H9 (cell line): ENCODE measurements around the gene ARHGEF2. TPM values are rescaled to one million over a fixed set of nuclear protein-coding genes. Genes with fewer than 3 reads are reported as not detected.

Experiments
- DNase-seq: peaks from one replicate; pipeline ENCODE4 v3.0.0-alpha.2; 2017
- H2AFZ ChIP-seq: one replicate; pipeline ENCODE4 v1.6.1; 2013; ENCODE audit warnings: mild to moderate bottlenecking, low read length, control low read depth, moderate library complexity
- H2AK5ac ChIP-seq: 2 replicates; pipeline ENCODE4 v1.6.1; 2013; ENCODE audit warnings: low read length, control low read depth, mixed read lengths; ENCODE audit not compliant: insufficient read length
- H2BK120ac ChIP-seq: one replicate; pipeline ENCODE4 v1.6.1; 2013; ENCODE audit warnings: low read depth, mild to moderate bottlenecking, low read length, control low read depth, inconsistent platforms; ENCODE audit not compliant: poor library complexity, severe bottlenecking
- H2BK12ac ChIP-seq: 2 replicates; pipeline ENCODE4 v1.6.1; 2013; ENCODE audit warnings: low read length, control low read depth, mixed read lengths, low read depth; ENCODE audit not compliant: insufficient read length
- H2BK15ac ChIP-seq: 2 replicates; pipeline ENCODE4 v1.6.1; 2013; ENCODE audit warnings: low read depth, low read length, control low read depth
- H2BK20ac ChIP-seq: one replicate; pipeline ENCODE4 v1.6.1; 2013; ENCODE audit warnings: low read depth, mild to moderate bottlenecking, low read length, control low read depth, inconsistent platforms; ENCODE audit not compliant: poor library complexity, severe bottlenecking
- H2BK5ac ChIP-seq: 2 replicates; pipeline ENCODE4 v1.6.1; 2013; ENCODE audit warnings: low read length, control low read depth, mixed read lengths; ENCODE audit not compliant: insufficient read length
- H3K14ac ChIP-seq: 2 replicates; pipeline ENCODE4 v1.6.1; 2013; ENCODE audit warnings: low read length, control low read depth; ENCODE audit not compliant: insufficient read depth
- H3K18ac ChIP-seq: 2 replicates; pipeline ENCODE4 v1.6.1; 2013; ENCODE audit warnings: low read depth, mild to moderate bottlenecking, mixed read lengths, low read length, control low read depth; ENCODE audit not compliant: insufficient read length
- H3K23ac ChIP-seq: 2 replicates; pipeline ENCODE4 v1.6.1; 2013; ENCODE audit warnings: low read length, control low read depth, mixed read lengths, low read depth; ENCODE audit not compliant: insufficient read length
- H3K23me2 ChIP-seq: 2 replicates; pipeline ENCODE4 v1.6.1; 2013; ENCODE audit warnings: low read depth, mild to moderate bottlenecking, mixed read lengths, low read length, control low read depth; ENCODE audit not compliant: insufficient read length, poor library complexity, severe bottlenecking
- H3K27ac ChIP-seq: 2 replicates; pipeline ENCODE4 v1.5.1; 2013; ENCODE audit warnings: low read length, control low read depth, mixed read lengths, low read depth; ENCODE audit not compliant: insufficient read length
- H3K27me3 ChIP-seq: 2 replicates; pipeline ENCODE4 v1.6.1; 2013; ENCODE audit warnings: low read length, control low read depth, inconsistent platforms; ENCODE audit not compliant: insufficient read depth
- H3K4ac ChIP-seq: 2 replicates; pipeline ENCODE4 v1.6.1; 2013; ENCODE audit warnings: low read depth, mild to moderate bottlenecking, control low read depth, inconsistent platforms, low read length, moderate library complexity
- H3K4me1 ChIP-seq: 2 replicates; pipeline ENCODE4 v1.6.1; 2013; ENCODE audit warnings: low read length, control low read depth, inconsistent platforms; ENCODE audit not compliant: insufficient read depth
- H3K4me2 ChIP-seq: 2 replicates; pipeline ENCODE4 v1.6.1; 2013; ENCODE audit warnings: low read length, control low read depth, mixed read lengths; ENCODE audit not compliant: insufficient read length, insufficient read depth
- H3K56ac ChIP-seq: 2 replicates; pipeline ENCODE4 v1.6.1; 2013; ENCODE audit warnings: low read depth, mild to moderate bottlenecking, mixed read lengths, low read length, control low read depth; ENCODE audit not compliant: insufficient read length
- H3K79me1 ChIP-seq: 2 replicates; pipeline ENCODE4 v1.6.1; 2013; ENCODE audit warnings: low read depth, mild to moderate bottlenecking, moderate library complexity, low read length, control low read depth, inconsistent platforms; ENCODE audit not compliant: insufficient read depth, poor library complexity, severe bottlenecking
- H3K79me2 ChIP-seq: 2 replicates; pipeline ENCODE4 v1.6.1; 2013; ENCODE audit warnings: low read length, control low read depth, inconsistent platforms; ENCODE audit not compliant: insufficient read depth
- H3K9ac ChIP-seq: 2 replicates; pipeline ENCODE4 v1.6.1; 2013; ENCODE audit warnings: low read length, control low read depth, mixed read lengths; ENCODE audit not compliant: insufficient read length; ENCODE audit errors: extremely low read depth
- H3K9me3 ChIP-seq: one replicate; pipeline ENCODE4 v1.6.1; 2013; ENCODE audit warnings: low read depth, low read length, inconsistent platforms; ENCODE audit not compliant: control insufficient read depth
- H3T11ph ChIP-seq: one replicate; pipeline ENCODE4 v1.6.1; 2013; ENCODE audit warnings: mild to moderate bottlenecking, low read length, control low read depth, inconsistent platforms
- H4K20me1 ChIP-seq: one replicate; pipeline ENCODE4 v1.6.1; 2013; ENCODE audit not compliant: control insufficient read depth, insufficient read length, insufficient read depth
- H4K5ac ChIP-seq: 2 replicates; pipeline ENCODE4 v1.6.1; 2013; ENCODE audit warnings: low read depth, mild to moderate bottlenecking, mixed read lengths, low read length, control low read depth; ENCODE audit not compliant: insufficient read length
- H4K8ac ChIP-seq: replicated peaks from 2 replicates; pipeline ENCODE4 v1.6.1; 2013; ENCODE audit warnings: low read length, control low read depth, mixed read lengths, low read depth; ENCODE audit not compliant: insufficient read length
- H4K91ac ChIP-seq: 2 replicates; pipeline ENCODE4 v1.6.1; 2013; ENCODE audit warnings: low read depth, mild to moderate bottlenecking, moderate library complexity, mixed read lengths, low read length, control low read depth; ENCODE audit not compliant: insufficient read length
- H3K27ac Mint-ChIP-seq, 3 experiments: 2 replicates in 2 of 3; 3 replicates in 1 of 3; pipeline ENCODE4 v1.8.0; 2020 to 2021; ENCODE audit warnings: mixed read lengths in 3 of 3, mild to moderate bottlenecking in 1 of 3, moderate library complexity in 1 of 3
- H3K27me3 Mint-ChIP-seq: 2 replicates; pipeline ENCODE4 v1.8.0; 2021; ENCODE audit warnings: low read depth, mild to moderate bottlenecking, moderate library complexity, mixed read lengths
- H3K36me3 Mint-ChIP-seq, 3 experiments: 2 replicates in 2 of 3; 3 replicates in 1 of 3; pipeline ENCODE4 v1.8.0; 2020 to 2021; ENCODE audit warnings: low read depth in 3 of 3, mixed read lengths in 3 of 3; ENCODE audit not compliant: insufficient read depth in 1 of 3
- H3K4me1 Mint-ChIP-seq, 2 experiments: 2 replicates each; pipeline ENCODE4 v1.8.0; 2020; ENCODE audit warnings: mixed read lengths in 2 of 2
- H3K4me3 Mint-ChIP-seq, 2 experiments: 2 replicates in 1 of 2; 3 replicates in 1 of 2; pipeline ENCODE4 v1.8.0; 2020 to 2021; ENCODE audit warnings: mild to moderate bottlenecking in 2 of 2, mixed read lengths in 2 of 2, moderate library complexity in 1 of 2
- H3K9me3 Mint-ChIP-seq, 2 experiments: 2 replicates in 1 of 2; 3 replicates in 1 of 2; pipeline ENCODE4 v1.8.0; 2020; ENCODE audit warnings: mild to moderate bottlenecking in 2 of 2, mixed read lengths in 2 of 2, moderate library complexity in 1 of 2
- CTCF ChIP-seq: fragments of 200-600 bp; sonication (generic); conservative IDR thresholded peaks from 3 replicates; pipeline ENCODE4 v1.8.0; 2021; ENCODE audit warnings: antibody characterized with exemption, mild to moderate bottlenecking
- WGBS: extraction: QIAGEN DNeasy Blood & Tissue Kit; methylation state at CpG from one replicate; pipeline ENCODE4 v1.1.7; 2013; ENCODE audit warnings: missing lambda C conversion rate, low lambda C conversion rate, mixed read lengths; ENCODE audit not compliant: insufficient read length; ENCODE audit errors: extremely low coverage; 5-methylcytosine and 5-hydroxymethylcytosine counted together
- total RNA-seq: library from RNA; stranded (reverse); gene quantifications from 2 replicates; pipeline ENCODE4 v1.2.1, GENCODE V29; 2021

ARHGEF2 gene
- total RNA-seq, 1 experiment from 2014 or later = 111 TPM

- H3K4me2 ChIP-seq = no peak overlapping the region
- no peak overlapping the region for H3K23ac ChIP-seq
- peak; percentile 47; the same call in 2 of the 3 replicates for TF ChIP-seq CTCF
These were observed 36.5 kb upstream of the ARHGEF2 start for GRCh38 chr1:156014829-156015228.

More at GRCh38 chr1:156014829-156015228, 36.5 kb upstream of the ARHGEF2 start:
- no peak overlapping the region for H2BK120ac ChIP-seq
- Mint-ChIP-seq H3K4me1 (peaks cover 3% of the 10 kb centered on the region in 2 experiments), H3K27ac (0 out of 7 replicates have a peak overlapping the region, but pooled peaks of 1 of the 3 experiments have one; percentile 58), H3K4me3 (no peak overlapping the region), H3K9me3 (no peaks in the 10 kb centered on the region), H3K36me3 (peaks cover 50 to 83% (median 73%) of the 10 kb centered on the region in 3 experiments; a peak in 6 of 7 replicates), H3K27me3 (no peaks in the 10 kb centered on the region)
- H2BK12ac ChIP-seq = no peak overlapping the region
- H3K27ac ChIP-seq = no peak overlapping the region
- no peak overlapping the region for H3T11ph ChIP-seq
- no peak overlapping the region for H2AFZ ChIP-seq
- H2AK5ac ChIP-seq = no peak overlapping the region
- peaks cover under 1% of the 10 kb centered on the region; the same call in 1 of the 2 replicates for H3K4me1 ChIP-seq
- H2BK5ac ChIP-seq = no peak overlapping the region
- peaks cover 2% of the 10 kb centered on the region for H3K23me2 ChIP-seq
- H2BK15ac ChIP-seq = no peak overlapping the region
- H4K91ac ChIP-seq = no peak overlapping the region
- no peak overlapping the region for H3K56ac ChIP-seq
- WGBS = no CpG with 5 or more reads among the region's 7 CpGs
- no peak overlapping the region for H3K18ac ChIP-seq
- H4K8ac ChIP-seq = no peak overlapping the region
- peaks cover 4% of the 10 kb centered on the region; the same call in 1 of the 2 replicates for H3K79me2 ChIP-seq
- H3K79me1 ChIP-seq = peaks cover 2% of the 10 kb centered on the region
- DNase-seq = peak; percentile 46
- no peaks in the 10 kb centered on the region for H4K20me1 ChIP-seq
- no peaks in the 10 kb centered on the region for H3K9me3 ChIP-seq
- H4K5ac ChIP-seq = no peak overlapping the region
- no peaks in the 10 kb centered on the region for H3K27me3 ChIP-seq
- H3K4ac ChIP-seq = no peak overlapping the region
- H2BK20ac ChIP-seq = no peak overlapping the region
- H3K9ac ChIP-seq = no peak overlapping the region
- H3K14ac ChIP-seq = no peak overlapping the region
